PC-3 (cell line): Measurements from ENCODE around the gene RREB1.

Experiments used
- EZH2 ChIP-seq: fragments of 300-600 bp; sonication (generic); IDR thresholded peaks from one replicate; pipeline ENCODE4 v1.6.1; 2017; ENCODE audit warnings: antibody characterized with exemption, mild to moderate bottlenecking, low read length; ENCODE audit not compliant: unreplicated experiment
- EZH2phosphoT487 ChIP-seq: fragments of 300-600 bp; sonication (generic); IDR thresholded peaks from 2 replicates; pipeline ENCODE4 v1.6.1; 2018; ENCODE audit warnings: mild to moderate bottlenecking, antibody characterized with exemption, low read length, borderline replicate concordance
- TF ChIP-seq, protein P1 (sequence below): fragments of 300-600 bp; sonication (generic); conservative IDR thresholded peaks from 2 replicates; pipeline ENCODE4 v1.5.1; 2017; ENCODE audit warnings: antibody characterized with exemption, low read depth, mild to moderate bottlenecking, low read length

DNA sequence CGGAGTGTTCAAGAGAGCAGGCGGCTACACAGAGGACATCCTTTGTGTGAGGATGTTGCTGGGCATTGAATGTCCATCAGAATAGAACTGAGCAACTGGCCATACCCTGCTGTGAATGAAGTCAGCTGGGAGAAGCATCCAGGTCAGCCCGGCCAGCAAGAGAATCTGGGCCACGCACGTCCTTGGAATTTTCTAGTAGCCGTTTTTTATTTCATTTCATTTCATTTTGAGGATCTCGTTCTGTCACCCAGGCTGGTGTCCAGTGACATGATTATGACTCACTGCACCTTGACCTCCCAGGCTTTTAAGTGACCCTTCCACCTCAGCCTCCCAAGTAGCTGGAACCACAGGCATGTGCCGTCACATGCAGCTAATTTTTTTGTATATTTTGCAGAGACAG lies 107.4 kb downstream of the RREB1 start:
- TF ChIP-seq, protein P1, sequence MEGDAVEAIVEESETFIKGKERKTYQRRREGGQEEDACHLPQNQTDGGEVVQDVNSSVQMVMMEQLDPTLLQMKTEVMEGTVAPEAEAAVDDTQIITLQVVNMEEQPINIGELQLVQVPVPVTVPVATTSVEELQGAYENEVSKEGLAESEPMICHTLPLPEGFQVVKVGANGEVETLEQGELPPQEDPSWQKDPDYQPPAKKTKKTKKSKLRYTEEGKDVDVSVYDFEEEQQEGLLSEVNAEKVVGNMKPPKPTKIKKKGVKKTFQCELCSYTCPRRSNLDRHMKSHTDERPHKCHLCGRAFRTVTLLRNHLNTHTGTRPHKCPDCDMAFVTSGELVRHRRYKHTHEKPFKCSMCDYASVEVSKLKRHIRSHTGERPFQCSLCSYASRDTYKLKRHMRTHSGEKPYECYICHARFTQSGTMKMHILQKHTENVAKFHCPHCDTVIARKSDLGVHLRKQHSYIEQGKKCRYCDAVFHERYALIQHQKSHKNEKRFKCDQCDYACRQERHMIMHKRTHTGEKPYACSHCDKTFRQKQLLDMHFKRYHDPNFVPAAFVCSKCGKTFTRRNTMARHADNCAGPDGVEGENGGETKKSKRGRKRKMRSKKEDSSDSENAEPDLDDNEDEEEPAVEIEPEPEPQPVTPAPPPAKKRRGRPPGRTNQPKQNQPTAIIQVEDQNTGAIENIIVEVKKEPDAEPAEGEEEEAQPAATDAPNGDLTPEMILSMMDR: no peak
- TF ChIP-seq EZH2phosphoT487 (no peak), EZH2 (no peak)
